Measurements from ENCODE around the gene GNPDA1.

GNPDA1 gene

GRCh38 chr5:141994511-141995136 is 18.2 kb downstream of the GNPDA1 start:
- DNase-seq (ENCODE audit: low read depth in 3 of 3), result no peak

- peak; percentile 62 to 79 (median 68) for DNase-seq (ENCODE audit: low read depth in 3 of 3)
Observed at GRCh38 chr5:141992349-141992963, 20.4 kb downstream of the GNPDA1 start.

- no peak for DNase-seq (ENCODE audit: low read depth in 3 of 3)
Observed at GRCh38 chr5:141989720-141990119, 23.1 kb downstream of the GNPDA1 start.

- DNase-seq (ENCODE audit: low read depth in 3 of 3), result no peak
Observed at GRCh38 chr5:141986072-141986471, 26.8 kb downstream of the GNPDA1 start.

- DNase-seq (ENCODE audit: low read depth in 3 of 3), result no peak
Observed at GRCh38 chr5:141982626-141983025, 30.2 kb downstream of the GNPDA1 start.

- no peak for DNase-seq (ENCODE audit: low read depth in 3 of 3)
Observed at GRCh38 chr5:141978389-141978788, 34.4 kb downstream of the GNPDA1 start.

GRCh38 chr5:141976176-141976575 is 36.7 kb downstream of the GNPDA1 start:
- no peak for DNase-seq (ENCODE audit: low read depth in 3 of 3)

GRCh38 chr5:141973871-141974595 is 38.8 kb downstream of the GNPDA1 start:
- DNase-seq (ENCODE audit: low read depth in 3 of 3), result no peak

- no peak for DNase-seq (ENCODE audit: low read depth in 3 of 3)
Observed at GRCh38 chr5:141969783-141970771, 42.8 kb downstream of the GNPDA1 start.

- peak; percentile 88 to 93 (median 91) for DNase-seq (ENCODE audit: low read depth in 3 of 3)
Observed at GRCh38 chr5:141968914-141969608, 43.8 kb downstream of the GNPDA1 start, which contains the start of gene RNF14. RNF14 (plus strand) TSS chr5:141969105; CDS start chr5:141973589, 4,484 bp downstream.

- no peak for DNase-seq (ENCODE audit: low read depth in 3 of 3)
Observed at GRCh38 chr5:141966963-141967333, 45.9 kb downstream of the GNPDA1 start.

- DNase-seq (ENCODE audit: low read depth in 3 of 3), result no peak
Observed at GRCh38 chr5:141966275-141966962, 46.4 kb downstream of the GNPDA1 start.

GRCh38 chr5:141965071-141965470 is 47.8 kb downstream of the GNPDA1 start:
- DNase-seq (ENCODE audit: low read depth in 3 of 3), result no peak

GRCh38 chr5:141963701-141964100 is 49.1 kb downstream of the GNPDA1 start:
- DNase-seq (ENCODE audit: low read depth in 3 of 3), result no peak

- no peak for DNase-seq (ENCODE audit: low read depth in 3 of 3)
Observed at GRCh38 chr5:141961466-141961865, 51.4 kb downstream of the GNPDA1 start.

- DNase-seq (ENCODE audit: low read depth in 3 of 3), result peak; percentile 79 to 88 (median 88)
Observed at GRCh38 chr5:141960449-141961323, 52.1 kb downstream of the GNPDA1 start.

- DNase-seq (ENCODE audit: low read depth in 3 of 3), result no peak
Observed at GRCh38 chr5:141960018-141960417, 52.8 kb downstream of the GNPDA1 start.

GRCh38 chr5:141958546-141959172 is 54.2 kb downstream of the GNPDA1 start:
- no peak for DNase-seq (ENCODE audit: low read depth in 3 of 3)

- no peak for DNase-seq (ENCODE audit: low read depth in 3 of 3)
Observed at GRCh38 chr5:141958113-141958512, 54.7 kb downstream of the GNPDA1 start, which contains the start of gene PCDH12. PCDH12 (minus strand) TSS chr5:141958202; CDS start chr5:141957851, 351 bp downstream.

Measured in stimulated activated CD4-positive, alpha-beta T cell treated with anti-CD3 and anti-CD28 coated beads, TNF-alpha, amount 100 ng/mL, for 24 hours (primary cell).